Mammary epithelial cell (primary cell): ENCODE results near the gene SUSD1.

ENCODE experiments used
- CTCF ChIP-seq, 2 donors: IDR thresholded peaks in 1 of 2; conservative IDR thresholded peaks in 1 of 2; 2 replicates each; pipeline ENCODE4 v1.5.1; 2011 to 2012; ENCODE audit warnings: inconsistent platforms in 2 of 2, low read length in 2 of 2, mild to moderate bottlenecking in 2 of 2, control low read depth in 1 of 2, low read depth in 1 of 2; ENCODE audit not compliant: insufficient read depth in 1 of 2; ENCODE audit errors: extremely low read depth in 1 of 2
- EZH2 ChIP-seq: IDR thresholded peaks from 2 replicates; pipeline ENCODE4 v1.6.1; 2012; ENCODE audit warnings: low read length, inconsistent platforms, borderline replicate concordance

- TF ChIP-seq CTCF (conservative IDR thresholded peaks at IDR 0.05 in 1 of 2, IDR thresholded peaks at IDR 0.05 in 1 of 2; ENCODE audit: extremely low read depth in 1 of 2, insufficient read depth in 1 of 2, low read depth in 1 of 2, low read length in 2 of 2) (no peak), EZH2 (no peak)
These were observed 49.5 kb upstream of the SUSD1 start for GRCh38 chr9:112224401-112225289.
